IPS-20b (cell line): ENCODE results near the gene XKRX.

ENCODE experiments used
- H3K27ac ChIP-seq: one replicate; pipeline ENCODE4 v1.5.1; 2013; ENCODE audit warnings: low read length
- H3K27me3 ChIP-seq: 2 replicates; pipeline ENCODE4 v1.6.1; 2013; ENCODE audit warnings: mild to moderate bottlenecking, low read length, inconsistent platforms; ENCODE audit not compliant: insufficient read depth
- H3K36me3 ChIP-seq: 2 replicates; pipeline ENCODE4 v1.6.1; 2013; ENCODE audit warnings: low read depth, mild to moderate bottlenecking, inconsistent platforms, low read length, moderate library complexity; ENCODE audit not compliant: insufficient read depth
- H3K4me1 ChIP-seq: 2 replicates; pipeline ENCODE4 v1.6.1; 2013; ENCODE audit warnings: mild to moderate bottlenecking, control low read depth, inconsistent platforms, low read length, moderate library complexity; ENCODE audit not compliant: insufficient read depth
- H3K4me3 ChIP-seq: 2 replicates; pipeline ENCODE4 v1.5.1; 2013; ENCODE audit warnings: mild to moderate bottlenecking, low read length, inconsistent platforms
- H3K9ac ChIP-seq: 2 replicates; pipeline ENCODE4 v1.6.1; 2013; ENCODE audit warnings: low read depth, mild to moderate bottlenecking, inconsistent platforms, low read length, moderate library complexity
- H3K9me3 ChIP-seq: 2 replicates; pipeline ENCODE4 v1.6.1; 2013; ENCODE audit warnings: mild to moderate bottlenecking, low read depth, low read length, inconsistent platforms; ENCODE audit not compliant: insufficient read depth

Gene XKRX

DNA sequence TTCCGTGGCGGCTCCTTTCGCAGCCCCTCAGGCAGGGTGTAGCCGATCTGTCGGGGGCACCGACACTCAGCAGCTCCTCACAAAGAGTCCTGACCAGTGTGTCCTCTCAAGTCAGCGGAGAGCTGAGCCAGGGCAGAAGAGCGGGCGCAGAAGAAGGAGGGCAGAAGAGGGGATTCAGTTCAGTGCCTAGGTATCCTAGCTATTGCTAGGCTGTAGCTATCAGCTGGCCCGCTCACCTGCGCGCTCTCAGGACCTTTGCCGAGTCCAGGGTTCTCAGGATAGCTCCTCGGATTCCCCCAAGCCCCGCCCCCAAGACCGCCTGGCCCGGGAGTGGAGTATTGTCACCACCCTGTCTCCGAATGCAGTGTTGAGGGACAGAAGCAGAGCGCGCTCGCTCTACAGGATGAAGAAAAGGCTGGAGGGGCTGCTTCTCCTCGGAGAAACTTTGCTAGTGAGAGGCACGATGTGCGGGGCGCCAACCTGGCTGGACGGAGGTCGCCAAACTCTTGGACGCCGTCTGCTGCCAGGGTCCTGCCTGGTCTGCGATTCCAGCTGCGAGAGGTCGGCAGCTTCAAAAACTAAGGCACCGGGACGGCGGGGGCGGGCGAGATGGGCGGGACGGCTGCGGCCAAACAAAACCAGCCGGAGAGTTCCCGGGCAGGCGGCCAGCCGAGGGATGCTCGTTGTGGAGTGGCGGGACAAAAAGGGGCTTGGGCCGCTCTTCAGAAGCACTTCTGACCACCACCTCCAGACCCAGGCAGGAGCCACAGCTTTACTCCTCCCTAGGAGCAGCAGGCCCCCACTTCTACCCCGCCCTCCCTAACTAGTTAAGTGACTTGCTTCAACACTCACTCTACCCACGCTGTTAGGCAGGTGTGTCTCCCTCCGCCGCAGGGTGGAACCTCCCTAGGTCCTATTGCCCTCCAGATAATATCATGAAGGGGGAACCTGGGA, at the start of gene XKRX:
Gene XKRX (minus strand): TSS at position 258 of the 954 bp plus-strand sequence. CDS start 613 bp downstream, outside the sequence.
- Histone ChIP-seq H3K4me1 (no peaks in the 10 kb centered on the region), H3K27me3 (peaks cover 14% of the 10 kb centered on the region), H3K9me3 (no peaks in the 10 kb centered on the region), H3K9ac (peak within 1 kb of the TSS; percentile 37; the same call in 1 of the 2 replicates), H3K36me3 (no peaks in the 10 kb centered on the region), H3K4me3 (peak within 1 kb of the TSS; percentile 72), H3K27ac (no peak within 1 kb of the TSS)

DNA sequence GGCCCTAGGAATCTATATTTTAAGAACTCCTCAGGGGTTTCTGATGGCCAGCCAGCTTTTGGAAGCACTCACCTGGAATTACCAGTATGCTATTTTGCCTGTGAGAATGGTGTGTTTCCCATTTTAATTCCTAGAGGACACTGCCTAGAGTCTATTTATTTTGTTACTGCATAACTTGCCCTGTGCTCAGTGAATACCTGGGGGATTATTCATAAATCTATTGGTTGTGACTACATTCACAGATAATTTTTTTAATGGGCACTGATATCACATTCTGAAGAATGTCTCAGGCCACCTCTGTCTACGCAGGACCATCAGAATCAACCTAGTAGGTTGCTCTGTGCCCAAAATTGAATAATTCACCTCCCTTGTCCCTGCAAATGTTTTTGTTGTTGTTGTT, 47.5 kb upstream of the XKRX start:
- Histone ChIP-seq H3K4me3 (no peak overlapping the region), H3K9ac (no peak overlapping the region), H3K27ac (no peak overlapping the region), H3K36me3 (no peaks in the 10 kb centered on the region), H3K27me3 (no peaks in the 10 kb centered on the region), H3K4me1 (no peaks in the 10 kb centered on the region), H3K9me3 (no peaks in the 10 kb centered on the region; the same call in 1 of the 2 replicates)

DNA sequence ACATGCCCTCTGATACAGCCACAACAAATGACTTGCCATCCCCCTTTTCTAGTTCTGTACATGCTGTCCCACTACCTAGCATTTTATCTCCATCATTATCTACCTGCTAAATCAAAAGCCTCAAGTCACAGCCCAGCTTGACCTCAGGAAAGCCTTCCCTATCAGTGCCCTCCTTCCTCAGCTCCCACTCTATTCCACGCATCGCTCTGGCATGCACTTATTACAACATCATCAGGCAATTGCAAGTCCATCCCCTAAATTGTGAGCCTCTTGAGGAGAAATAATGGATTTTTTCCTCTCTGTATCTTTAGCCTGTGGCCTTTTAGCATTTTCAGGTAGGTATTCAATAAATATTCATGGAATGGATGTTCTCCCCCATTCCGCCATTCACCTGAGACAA, 46.5 kb upstream of the XKRX start:
- no peaks in the 10 kb centered on the region; the same call in 1 of the 2 replicates for H3K9me3 ChIP-seq
- H3K36me3 ChIP-seq, result no peaks in the 10 kb centered on the region
- no peak overlapping the region for H3K9ac ChIP-seq
- no peaks in the 10 kb centered on the region for H3K4me1 ChIP-seq
- H3K27me3 ChIP-seq, result no peaks in the 10 kb centered on the region
- no peak overlapping the region for H3K27ac ChIP-seq
- H3K4me3 ChIP-seq, result no peak overlapping the region

DNA sequence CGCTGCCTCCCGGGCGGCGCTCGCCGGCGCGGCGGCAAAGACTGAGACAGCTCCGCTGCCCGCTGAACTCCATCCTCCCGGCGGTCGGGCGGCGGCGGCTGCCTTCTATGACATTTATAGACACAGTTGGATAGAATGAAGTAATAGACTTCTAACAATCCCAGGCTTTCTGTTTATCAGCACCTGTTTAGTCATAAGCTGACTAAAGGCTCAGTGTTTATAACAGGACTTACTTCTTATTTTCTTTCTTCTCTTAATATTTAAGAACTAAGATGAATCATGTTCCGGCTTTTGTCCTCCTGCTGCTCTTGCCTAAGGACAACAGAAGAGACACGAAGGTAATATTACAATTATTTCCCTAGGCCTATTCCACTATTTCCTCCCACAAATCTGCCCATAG, 44.7 kb upstream of the XKRX start:
- no peak overlapping the region for H3K9ac ChIP-seq
- H3K36me3 ChIP-seq, result no peaks in the 10 kb centered on the region
- no peak overlapping the region for H3K27ac ChIP-seq
- no peaks in the 10 kb centered on the region; the same call in 1 of the 2 replicates for H3K9me3 ChIP-seq
- no peaks in the 10 kb centered on the region for H3K27me3 ChIP-seq
- H3K4me1 ChIP-seq, result no peaks in the 10 kb centered on the region
- H3K4me3 ChIP-seq, result no peak overlapping the region

DNA sequence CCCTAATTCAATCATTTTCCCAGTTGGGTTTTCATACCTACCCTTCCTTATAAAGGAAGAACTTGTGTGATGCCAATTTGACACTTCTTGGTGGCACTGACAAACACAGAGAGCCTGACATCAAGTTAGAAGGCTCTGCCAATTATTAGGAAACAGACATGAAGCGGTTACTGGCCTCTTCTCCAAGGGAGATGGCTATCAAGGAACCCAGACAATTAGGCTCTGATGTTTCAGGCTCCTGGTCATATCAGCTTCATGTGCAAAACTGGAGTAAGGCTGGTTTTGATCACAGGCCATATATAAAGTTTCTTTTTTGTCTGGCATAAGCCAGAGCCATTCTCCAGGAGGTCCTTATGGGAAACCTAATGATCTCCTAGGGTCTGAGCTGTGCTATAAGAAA, 41.2 kb upstream of the XKRX start:
- H3K9ac ChIP-seq, result no peak overlapping the region
- H3K27ac ChIP-seq, result no peak overlapping the region
- no peaks in the 10 kb centered on the region for H3K27me3 ChIP-seq
- H3K36me3 ChIP-seq, result no peaks in the 10 kb centered on the region
- H3K4me1 ChIP-seq, result no peaks in the 10 kb centered on the region
- H3K4me3 ChIP-seq, result no peak overlapping the region
- H3K9me3 ChIP-seq, result no peaks in the 10 kb centered on the region; the same call in 1 of the 2 replicates

DNA sequence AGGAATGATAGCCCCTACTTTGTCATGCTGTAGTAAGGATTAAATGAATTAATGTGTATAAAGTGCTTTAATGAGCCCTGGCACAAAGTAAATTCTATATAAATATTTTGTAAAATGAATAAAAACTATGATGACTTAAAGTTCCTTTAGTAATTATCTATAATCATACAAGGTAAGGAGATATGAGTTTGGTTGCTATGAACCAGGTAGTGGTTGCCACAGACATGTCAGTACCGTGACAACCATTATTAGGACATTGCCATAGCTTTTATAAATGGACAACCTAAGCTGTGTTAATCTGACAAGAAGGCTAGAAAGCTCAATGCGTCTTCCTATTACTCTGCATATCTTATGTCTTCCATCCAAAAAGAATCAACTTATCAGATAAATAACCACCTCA, 40.7 kb upstream of the XKRX start, which contains the start of gene ARL13A:
Gene ARL13A (plus strand): TSS at position 301 of the 400 bp plus-strand sequence. CDS start 3,982 bp downstream, outside the sequence.
- Histone ChIP-seq H3K27me3 (no peaks in the 10 kb centered on the region), H3K36me3 (no peaks in the 10 kb centered on the region), H3K27ac (no peak within 1 kb of the TSS), H3K9ac (no peak within 1 kb of the TSS), H3K4me1 (no peaks in the 10 kb centered on the region), H3K9me3 (no peaks in the 10 kb centered on the region; the same call in 1 of the 2 replicates), H3K4me3 (no peak within 1 kb of the TSS)

DNA sequence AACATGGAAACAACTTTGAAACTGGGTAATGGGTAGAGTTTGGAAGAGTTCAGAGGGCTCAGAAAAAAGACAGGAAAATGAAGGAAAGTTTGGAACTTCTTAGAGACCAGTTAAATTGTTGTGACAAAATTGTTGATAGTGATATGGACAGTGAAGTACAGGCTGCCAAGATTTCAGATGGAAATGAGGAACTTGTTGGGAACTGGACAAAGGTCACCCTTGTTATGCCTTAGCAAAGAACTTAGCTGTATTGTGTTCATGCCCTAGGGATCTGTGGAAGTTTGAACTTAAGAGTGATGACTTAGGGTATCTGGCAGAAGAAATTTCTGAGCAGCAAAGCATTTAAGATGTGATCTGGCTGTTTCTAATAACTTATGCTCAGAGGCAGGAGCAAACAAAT, 35.6 kb upstream of the XKRX start:
- Histone ChIP-seq H3K27ac (no peak overlapping the region), H3K4me3 (no peak overlapping the region), H3K9ac (no peak overlapping the region), H3K27me3 (no peaks in the 10 kb centered on the region), H3K4me1 (no peaks in the 10 kb centered on the region), H3K36me3 (no peaks in the 10 kb centered on the region), H3K9me3 (no peaks in the 10 kb centered on the region)

DNA sequence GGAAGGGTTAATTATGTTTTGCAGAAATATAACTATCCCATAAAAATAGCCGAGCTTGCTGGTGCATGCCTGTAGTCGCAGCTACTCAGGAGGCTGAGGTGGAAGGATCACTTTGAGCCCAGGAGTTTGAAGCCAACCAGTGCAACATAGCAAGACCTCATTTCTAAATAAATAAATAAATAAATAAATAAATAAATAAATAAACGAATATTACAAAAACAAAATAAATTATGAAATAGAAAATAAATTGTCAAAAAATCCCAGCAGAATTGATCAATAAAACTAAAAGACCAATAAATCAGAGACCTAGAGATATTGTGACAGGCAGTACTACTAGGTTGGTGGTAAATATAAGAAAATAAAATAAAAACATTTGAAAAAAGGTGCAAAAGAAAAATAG, 34.1 kb upstream of the XKRX start:
- Histone ChIP-seq H3K36me3 (no peaks in the 10 kb centered on the region), H3K4me3 (no peak overlapping the region), H3K4me1 (no peaks in the 10 kb centered on the region), H3K9me3 (no peaks in the 10 kb centered on the region), H3K27ac (no peak overlapping the region), H3K27me3 (no peaks in the 10 kb centered on the region), H3K9ac (no peak overlapping the region)

DNA sequence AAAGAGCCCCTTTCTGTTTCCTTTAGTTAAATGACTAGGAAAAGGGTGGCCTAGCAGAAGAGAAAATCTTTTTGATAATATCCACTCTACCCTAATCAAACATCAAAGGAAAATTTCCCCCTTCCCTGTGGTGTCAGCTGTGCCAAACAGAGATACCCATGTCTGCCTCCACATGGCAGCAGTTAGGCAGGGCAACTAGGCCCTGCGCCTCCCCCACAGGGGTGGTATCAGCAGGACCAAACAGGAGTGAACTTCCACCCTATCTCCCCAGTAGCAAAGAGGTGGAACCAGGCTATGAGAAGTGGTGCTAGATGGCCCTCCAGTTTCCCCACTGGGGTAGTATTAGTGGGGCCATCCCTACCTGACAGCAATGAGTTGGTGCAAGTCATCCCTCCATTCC, 19.8 kb upstream of the XKRX start:
- H3K9ac ChIP-seq, result no peak overlapping the region
- no peak overlapping the region for H3K4me3 ChIP-seq
- H3K36me3 ChIP-seq, result no peaks in the 10 kb centered on the region
- H3K9me3 ChIP-seq, result no peaks in the 10 kb centered on the region
- no peak overlapping the region for H3K27ac ChIP-seq
- peaks cover 6% of the 10 kb centered on the region; the same call in 1 of the 2 replicates for H3K4me1 ChIP-seq
- no peaks in the 10 kb centered on the region for H3K27me3 ChIP-seq

DNA sequence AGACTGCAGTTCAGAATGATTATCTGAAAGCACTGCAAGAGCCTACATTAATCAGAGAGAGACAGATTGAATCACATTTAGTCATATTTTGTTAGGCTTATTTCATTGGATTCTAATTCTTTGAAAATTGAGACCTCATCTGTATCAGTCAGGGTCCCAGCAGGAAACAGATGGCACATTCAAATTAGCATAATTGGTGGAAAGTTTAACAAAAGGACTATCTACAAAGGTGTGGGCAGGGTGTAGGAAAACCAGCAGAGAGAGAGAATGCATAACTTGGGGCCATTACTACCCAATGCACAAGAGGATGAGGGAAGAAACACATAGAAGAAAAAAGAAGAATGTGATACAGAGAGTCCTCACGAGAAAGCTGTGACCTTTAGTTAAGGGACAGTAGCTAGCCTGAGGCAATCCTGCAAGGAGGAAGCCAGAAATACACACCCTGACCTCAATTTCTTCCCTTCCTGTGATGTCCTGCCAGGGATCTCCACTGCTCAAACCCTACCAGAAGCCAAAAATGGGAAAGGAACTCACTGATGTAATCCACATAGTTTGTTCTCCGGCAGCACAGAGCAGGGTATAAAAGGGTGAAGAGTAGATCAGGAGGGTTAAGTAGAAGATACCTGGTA, 17.7 kb upstream of the XKRX start:
- Histone ChIP-seq H3K9me3 (no peaks in the 10 kb centered on the region), H3K9ac (no peak overlapping the region), H3K27ac (no peak overlapping the region), H3K4me3 (no peak overlapping the region), H3K4me1 (peaks cover 6% of the 10 kb centered on the region; the same call in 1 of the 2 replicates), H3K36me3 (no peaks in the 10 kb centered on the region), H3K27me3 (no peaks in the 10 kb centered on the region)

DNA sequence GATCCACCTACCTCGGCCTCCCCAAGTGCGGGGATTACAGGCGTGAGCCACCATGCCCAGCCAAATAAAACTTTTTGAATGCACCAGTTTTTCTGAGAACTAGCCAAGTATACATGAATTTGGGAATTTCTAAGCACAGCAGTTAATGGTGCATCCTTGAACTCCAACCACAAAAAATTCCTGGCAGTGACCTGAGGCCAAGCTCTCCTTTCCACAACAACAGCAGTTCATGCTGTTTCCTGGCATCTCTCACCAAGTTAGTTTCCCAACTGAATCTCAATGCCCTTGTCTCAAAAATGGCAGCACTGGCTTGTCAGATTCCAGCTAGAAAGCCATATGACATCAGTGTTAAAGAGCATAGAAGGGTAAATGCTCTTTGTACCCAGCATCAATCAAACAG, 15.9 kb upstream of the XKRX start:
- Histone ChIP-seq H3K36me3 (no peaks in the 10 kb centered on the region), H3K27me3 (no peaks in the 10 kb centered on the region), H3K27ac (no peak overlapping the region), H3K4me1 (peaks cover 6% of the 10 kb centered on the region; the same call in 1 of the 2 replicates), H3K4me3 (no peak overlapping the region), H3K9me3 (no peaks in the 10 kb centered on the region), H3K9ac (no peak overlapping the region)
